ENCODE measurements around the gene RPS3. TPM values are rescaled to one million over a fixed set of nuclear protein-coding genes. Genes with fewer than 3 reads are reported as not detected.

RPS3 gene
- total RNA-seq, 1 experiment from 2014 or later = 3,765 TPM

DNA sequence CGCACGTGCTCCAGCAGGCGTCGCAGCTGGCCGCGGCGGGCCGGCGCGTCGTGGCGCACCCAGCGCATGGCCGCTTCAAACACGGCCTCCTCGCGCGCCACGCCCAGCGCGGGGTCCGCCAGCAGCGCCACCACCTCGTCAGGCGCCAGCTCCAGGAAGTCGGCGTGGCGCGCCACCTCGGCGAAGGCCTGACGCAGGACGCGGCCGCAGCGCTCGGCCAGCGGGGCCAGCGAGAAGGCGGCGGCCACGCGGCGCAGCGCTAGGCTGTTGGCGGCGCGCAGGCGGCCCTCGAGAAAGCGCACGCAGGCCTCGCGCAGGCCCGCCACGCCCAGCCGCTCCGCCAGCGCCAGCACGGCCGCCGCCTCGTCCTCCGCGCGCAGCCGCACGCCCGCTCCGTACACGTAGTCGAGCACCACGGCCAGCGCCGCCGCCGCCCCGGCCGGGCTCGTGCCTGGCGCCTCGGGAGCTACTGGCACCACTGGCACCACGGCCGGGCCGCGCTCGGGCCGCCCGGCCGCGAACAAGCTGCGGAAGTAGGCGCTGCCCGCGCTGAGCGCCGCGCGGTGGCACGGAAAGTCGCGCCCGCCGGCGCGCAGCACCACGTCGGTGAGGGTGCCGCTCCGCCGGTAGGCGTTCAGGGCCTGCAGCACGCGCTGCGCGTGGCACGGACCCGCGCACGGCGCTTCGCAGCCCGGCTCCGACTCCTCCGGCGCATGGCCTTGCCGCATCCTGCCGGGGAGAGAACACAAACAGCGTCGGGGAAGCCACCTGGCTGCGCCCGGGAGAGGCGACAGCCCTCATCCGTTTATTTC is 30.8 kb downstream of the RPS3 start:
- WGBS (ENCODE audit: extremely low coverage, insufficient read length, low lambda C conversion rate) = no CpG with 5 or more reads among the region's 134 CpGs
- H4K5ac ChIP-seq (ENCODE audit: insufficient read length, low read depth, low read length) = no peak overlapping the region
- H2BK5ac ChIP-seq (ENCODE audit: insufficient read length, low read length) = no peak overlapping the region
- Mint-ChIP-seq H3K9me3 (peaks cover 16 to 24% of the 10 kb centered on the region in 2 experiments), H3K4me1 (peaks cover 29% of the 10 kb centered on the region in 2 experiments), H3K4me3 (peak overlapping the region; percentile 55 to 82), H3K27ac (0 out of 7 replicates have a peak overlapping the region, but pooled peaks of 1 of the 3 experiments have one; percentile 40), H3K36me3 (ENCODE audit: insufficient read depth in 1 of 3, low read depth in 3 of 3) (peaks cover 3 to 11% (median 8%) of the 10 kb centered on the region in 3 experiments; a peak in 6 of 7 replicates), H3K27me3 (ENCODE audit: low read depth) (peaks cover 62% of the 10 kb centered on the region)
- peak overlapping the region; percentile 64; the same call in 1 of the 2 replicates for H3K14ac ChIP-seq (ENCODE audit: insufficient read depth, low read length)
- no peaks in the 10 kb centered on the region for H3K79me2 ChIP-seq (ENCODE audit: insufficient read depth, low read length)
- H3K9me3 ChIP-seq (ENCODE audit: control insufficient read depth, low read depth, low read length) = peaks cover 10% of the 10 kb centered on the region
- H2BK12ac ChIP-seq (ENCODE audit: insufficient read length, low read depth, low read length) = no peak overlapping the region
- TF ChIP-seq, protein P1, sequence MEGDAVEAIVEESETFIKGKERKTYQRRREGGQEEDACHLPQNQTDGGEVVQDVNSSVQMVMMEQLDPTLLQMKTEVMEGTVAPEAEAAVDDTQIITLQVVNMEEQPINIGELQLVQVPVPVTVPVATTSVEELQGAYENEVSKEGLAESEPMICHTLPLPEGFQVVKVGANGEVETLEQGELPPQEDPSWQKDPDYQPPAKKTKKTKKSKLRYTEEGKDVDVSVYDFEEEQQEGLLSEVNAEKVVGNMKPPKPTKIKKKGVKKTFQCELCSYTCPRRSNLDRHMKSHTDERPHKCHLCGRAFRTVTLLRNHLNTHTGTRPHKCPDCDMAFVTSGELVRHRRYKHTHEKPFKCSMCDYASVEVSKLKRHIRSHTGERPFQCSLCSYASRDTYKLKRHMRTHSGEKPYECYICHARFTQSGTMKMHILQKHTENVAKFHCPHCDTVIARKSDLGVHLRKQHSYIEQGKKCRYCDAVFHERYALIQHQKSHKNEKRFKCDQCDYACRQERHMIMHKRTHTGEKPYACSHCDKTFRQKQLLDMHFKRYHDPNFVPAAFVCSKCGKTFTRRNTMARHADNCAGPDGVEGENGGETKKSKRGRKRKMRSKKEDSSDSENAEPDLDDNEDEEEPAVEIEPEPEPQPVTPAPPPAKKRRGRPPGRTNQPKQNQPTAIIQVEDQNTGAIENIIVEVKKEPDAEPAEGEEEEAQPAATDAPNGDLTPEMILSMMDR (conservative IDR thresholded peaks at IDR 0.05) = no peak; the same call in 2 of the 3 replicates
- H3T11ph ChIP-seq (ENCODE audit: low read length) = no peak overlapping the region
- DNase-seq = peak; percentile 69
- H3K4ac ChIP-seq (ENCODE audit: low read depth, low read length) = no peak overlapping the region
- no peak overlapping the region for H2BK120ac ChIP-seq (ENCODE audit: low read depth, low read length, poor library complexity, severe bottlenecking)
- peaks cover 41% of the 10 kb centered on the region for H3K27me3 ChIP-seq (ENCODE audit: insufficient read depth, low read length)
- H3K56ac ChIP-seq (ENCODE audit: insufficient read length, low read depth, low read length) = no peak overlapping the region
- H2BK20ac ChIP-seq (ENCODE audit: low read depth, low read length, poor library complexity, severe bottlenecking) = no peak overlapping the region
- no peak overlapping the region for H4K8ac ChIP-seq (replicated peaks; ENCODE audit: insufficient read length, low read depth, low read length)
- H2AK5ac ChIP-seq (ENCODE audit: insufficient read length, low read length) = no peak overlapping the region
- H3K23ac ChIP-seq (ENCODE audit: insufficient read length, low read depth, low read length) = no peak overlapping the region
- H2AFZ ChIP-seq (ENCODE audit: low read length) = no peak overlapping the region
- H3K79me1 ChIP-seq (ENCODE audit: insufficient read depth, low read depth, low read length, poor library complexity, severe bottlenecking) = no peaks in the 10 kb centered on the region
- H3K27ac ChIP-seq (ENCODE audit: insufficient read length, low read depth, low read length) = no peak overlapping the region
- no peak overlapping the region for H4K91ac ChIP-seq (ENCODE audit: insufficient read length, low read depth, low read length)
- H3K4me1 ChIP-seq (ENCODE audit: insufficient read depth, low read length) = peaks cover 3% of the 10 kb centered on the region; the same call in 1 of the 2 replicates
- no peak overlapping the region for H3K9ac ChIP-seq (ENCODE audit: extremely low read depth, insufficient read length, low read length)
- no peak overlapping the region for H3K18ac ChIP-seq (ENCODE audit: insufficient read length, low read depth, low read length)
- no peaks in the 10 kb centered on the region for H4K20me1 ChIP-seq (ENCODE audit: control insufficient read depth, insufficient read depth, insufficient read length)
- H3K23me2 ChIP-seq (ENCODE audit: insufficient read length, low read depth, low read length, poor library complexity, severe bottlenecking) = peaks cover 6% of the 10 kb centered on the region
- peak overlapping the region; percentile 62 for H3K4me2 ChIP-seq (ENCODE audit: insufficient read depth, insufficient read length, low read length)
- H2BK15ac ChIP-seq (ENCODE audit: low read depth, low read length) = no peak overlapping the region
